ENCODE results near the gene IGBP1.
A peak's percentile ranks its signal among the peaks of the same experiment; 100 is the strongest.
"Not testable (repeated sequence)": the region's sequence is repeated elsewhere in the genome, so short reads cannot be mapped to it uniquely, and the experiment has no call there.

The IGBP1 gene

GRCh38 chrX:70133303-70134115 lies at the start of gene IGBP1:
Gene IGBP1, plus strand, starts transcription at chrX:70133447. Its CDS starts 501 bp downstream, at chrX:70133948.
- peak; percentile 76 for DNase-seq (ENCODE audit: low read depth)

GRCh38 chrX:70084592-70085240 lies 48.5 kb upstream of the IGBP1 start:
- DNase-seq (ENCODE audit: low read depth): no peak

DNA sequence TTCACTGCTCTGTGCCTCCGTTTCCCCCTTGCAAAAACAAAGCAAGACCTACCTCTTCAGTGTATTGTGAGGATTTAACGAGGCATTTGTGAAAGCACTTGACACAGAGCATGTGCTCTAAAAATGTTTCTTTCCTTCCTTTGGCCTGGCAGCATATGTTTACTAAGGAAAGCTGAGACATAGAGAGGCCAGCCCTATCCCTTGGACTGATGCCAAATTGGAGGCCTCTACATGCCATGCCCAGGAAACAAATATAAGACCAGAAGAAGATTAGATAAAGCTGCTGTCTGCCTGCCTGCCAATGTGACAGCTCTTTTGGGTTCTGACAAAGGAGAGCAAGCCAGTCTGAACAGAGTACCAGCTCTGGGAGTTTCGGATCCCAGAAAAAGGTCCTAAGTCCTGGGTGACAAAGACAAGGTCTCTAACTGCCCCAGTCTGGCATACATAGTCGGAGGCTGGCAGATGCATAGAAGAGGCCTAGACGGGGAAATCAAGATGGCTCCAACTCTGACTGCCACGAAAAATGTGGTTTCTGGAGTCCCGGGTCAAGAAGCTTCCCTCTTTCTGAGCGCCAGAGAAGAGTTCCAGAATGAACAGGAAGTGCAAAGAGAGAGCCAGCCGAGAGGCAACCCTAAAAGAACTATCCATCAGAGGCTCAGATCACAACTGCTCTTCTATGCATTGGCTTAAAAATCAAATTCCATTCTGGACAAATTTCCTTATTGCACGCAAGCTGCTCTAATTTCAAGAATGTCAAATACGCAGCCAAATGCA lies 45.2 kb upstream of the IGBP1 start:
- peak; percentile 3 for DNase-seq (ENCODE audit: low read depth)

DNA sequence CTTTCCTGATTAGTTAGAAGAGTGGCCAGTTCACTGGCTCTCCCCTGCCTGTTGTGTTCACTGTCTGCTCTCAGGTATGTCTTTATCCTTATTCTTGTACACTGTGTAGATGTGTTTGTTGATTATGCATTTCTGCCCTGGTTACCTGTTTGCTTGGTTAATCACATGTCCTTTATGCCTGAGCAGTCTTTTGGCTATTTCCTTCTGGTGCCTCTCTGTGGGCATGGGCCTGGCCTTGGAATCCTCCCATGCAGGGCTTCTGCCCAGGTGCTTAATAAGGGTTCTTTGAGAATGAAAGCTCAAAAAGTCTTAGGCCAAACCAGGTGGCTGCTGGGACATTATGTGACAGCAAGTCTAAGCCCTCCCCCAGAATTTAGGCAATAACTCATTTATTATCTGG lies 44.5 kb upstream of the IGBP1 start:
- no peak for DNase-seq (ENCODE audit: low read depth)

DNA sequence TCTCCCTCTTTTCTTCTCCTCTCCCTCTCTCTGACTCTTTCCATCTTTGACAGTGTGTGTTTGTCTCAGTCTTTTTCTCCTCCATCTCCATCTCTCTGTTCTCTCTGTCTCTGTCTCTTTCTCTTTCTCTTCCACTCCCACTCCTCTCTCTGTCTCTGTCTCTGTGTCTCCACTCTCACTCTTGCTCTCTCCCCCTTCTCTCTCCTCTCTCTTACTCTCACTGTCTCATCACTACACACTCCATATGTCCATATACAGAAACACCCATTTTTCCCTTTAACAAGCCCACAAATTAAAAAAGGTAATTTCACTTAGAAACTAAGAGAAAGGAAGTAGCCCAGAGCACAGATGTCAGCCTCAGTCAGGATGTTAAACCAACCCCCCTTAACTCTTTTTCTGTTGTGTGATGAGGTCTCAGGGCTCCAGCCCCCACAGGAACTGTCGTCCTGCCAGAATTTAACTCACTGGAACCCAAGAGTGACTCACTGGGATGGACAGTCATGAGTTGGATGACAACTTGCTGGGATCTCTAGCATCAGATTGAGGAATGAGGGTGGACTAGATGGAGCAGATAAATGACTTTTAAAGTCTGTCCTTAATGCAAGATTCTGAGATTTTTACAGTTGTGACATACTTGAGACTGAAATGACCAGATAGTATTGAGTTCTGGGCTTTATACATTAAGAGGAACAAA lies 43.5 kb upstream of the IGBP1 start:
- no peak for DNase-seq (ENCODE audit: low read depth)

DNA sequence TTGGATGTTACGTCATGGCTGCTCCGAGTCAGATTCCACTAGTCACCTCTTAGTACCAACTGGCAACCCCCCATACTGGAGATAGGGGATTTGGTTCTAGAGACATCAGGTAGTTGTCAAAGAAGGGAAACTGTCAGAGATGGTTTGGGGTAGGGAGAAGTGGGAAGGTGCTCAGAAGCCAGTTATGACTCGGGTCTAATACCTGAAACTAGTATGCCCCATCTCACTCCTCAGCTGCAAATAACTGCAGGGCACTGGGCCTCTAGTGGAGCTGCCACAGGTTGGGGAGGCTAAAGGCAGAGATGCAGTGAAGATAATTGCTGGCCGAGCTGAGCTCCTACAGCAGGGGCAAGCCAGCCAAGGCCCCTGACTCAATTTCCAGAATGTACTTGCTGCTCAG lies 41.0 kb upstream of the IGBP1 start:
- no peak for DNase-seq (ENCODE audit: low read depth)

GRCh38 chrX:70096052-70096451 lies 37.2 kb upstream of the IGBP1 start:
- DNase-seq (ENCODE audit: low read depth): no peak

DNA sequence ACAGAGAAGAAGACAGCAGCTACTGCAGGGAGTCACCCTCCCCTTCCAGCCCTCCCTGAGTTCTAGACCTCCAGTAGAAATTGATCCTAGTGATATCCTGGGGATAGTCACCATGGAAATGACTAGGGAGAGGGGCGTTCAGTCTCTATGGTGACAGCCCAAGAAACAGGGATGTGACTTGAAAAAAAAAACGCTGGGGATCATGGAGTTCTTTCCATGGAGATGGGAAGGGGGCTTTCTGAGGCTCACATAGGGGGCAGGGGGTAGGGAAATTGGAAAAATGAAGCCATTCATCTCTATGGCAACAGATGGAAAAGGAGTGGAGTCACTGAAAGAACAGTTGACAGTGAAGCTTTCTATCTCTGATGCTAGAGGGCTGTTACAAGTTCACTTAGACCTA lies 28.0 kb upstream of the IGBP1 start:
- no peak for DNase-seq (ENCODE audit: low read depth)

DNA sequence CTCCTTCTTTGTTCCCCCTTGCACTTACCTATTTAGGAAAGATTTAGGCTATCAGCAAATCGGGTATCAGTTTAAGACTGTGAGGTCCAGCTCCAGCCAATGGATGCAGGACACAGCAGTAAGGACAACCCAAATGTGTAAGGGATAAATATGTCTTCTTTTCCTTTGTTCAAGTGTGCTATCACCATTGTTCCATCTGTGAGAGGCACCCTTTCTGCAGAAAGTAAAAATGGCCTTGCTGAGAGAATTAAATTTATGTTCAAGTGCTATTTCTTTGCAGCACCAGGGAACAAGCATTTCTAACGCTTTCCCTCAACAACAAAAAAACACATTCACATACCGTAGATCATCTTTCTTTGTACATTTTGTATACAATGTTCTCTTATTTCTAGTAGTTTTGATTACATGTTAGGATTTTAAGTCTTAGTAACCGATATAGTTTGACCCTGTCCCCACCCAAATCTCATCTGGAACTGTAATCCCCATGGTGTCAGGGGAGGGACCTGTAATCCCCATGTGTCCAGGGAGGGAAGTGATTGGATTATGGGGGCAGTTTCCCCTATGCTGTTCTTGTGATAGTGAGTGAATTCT lies 21.7 kb upstream of the IGBP1 start:
- DNase-seq (ENCODE audit: low read depth): not testable (repeated sequence)

DNA sequence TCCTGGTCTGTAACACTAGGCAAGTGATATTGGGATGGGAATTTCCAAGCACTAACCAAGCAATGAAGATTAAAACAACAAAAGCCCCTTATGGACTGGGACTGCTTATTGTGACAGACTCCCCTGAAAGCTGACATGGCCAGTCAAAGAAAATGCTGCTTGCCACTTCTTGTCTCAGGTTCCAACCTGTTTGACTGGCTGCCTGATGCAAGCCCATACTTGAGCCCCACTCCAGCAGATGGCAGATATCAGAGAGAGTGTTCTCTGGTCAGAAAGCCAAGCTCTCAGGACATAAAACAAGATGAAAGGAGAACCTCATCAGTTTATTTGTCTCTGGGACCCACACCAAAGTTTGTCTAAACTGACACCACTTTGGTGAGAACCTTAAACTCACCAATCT lies 15.5 kb upstream of the IGBP1 start:
- no peak for DNase-seq (ENCODE audit: low read depth)

DNA sequence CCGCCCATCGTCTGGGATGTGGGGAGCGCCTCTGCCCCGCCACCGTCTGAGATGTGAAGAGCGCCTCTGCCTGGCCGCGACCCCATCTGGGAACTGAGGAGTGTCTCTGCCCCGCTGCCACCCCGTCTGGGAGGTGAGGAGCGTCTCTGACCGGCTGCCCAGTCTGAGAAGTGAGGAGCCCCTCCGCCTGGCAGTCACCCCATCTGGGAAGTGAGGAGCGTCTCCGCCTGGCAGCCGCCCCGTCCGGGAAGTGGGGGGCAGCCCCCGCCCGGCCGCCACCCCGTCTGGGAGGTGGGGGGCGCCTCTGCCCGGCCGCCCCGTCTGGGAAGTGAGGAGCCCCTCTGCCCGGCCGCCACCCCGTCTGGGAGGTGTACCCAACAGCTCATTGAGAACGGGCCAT lies 10.2 kb upstream of the IGBP1 start:
- DNase-seq (ENCODE audit: low read depth): not testable (repeated sequence)

DNA sequence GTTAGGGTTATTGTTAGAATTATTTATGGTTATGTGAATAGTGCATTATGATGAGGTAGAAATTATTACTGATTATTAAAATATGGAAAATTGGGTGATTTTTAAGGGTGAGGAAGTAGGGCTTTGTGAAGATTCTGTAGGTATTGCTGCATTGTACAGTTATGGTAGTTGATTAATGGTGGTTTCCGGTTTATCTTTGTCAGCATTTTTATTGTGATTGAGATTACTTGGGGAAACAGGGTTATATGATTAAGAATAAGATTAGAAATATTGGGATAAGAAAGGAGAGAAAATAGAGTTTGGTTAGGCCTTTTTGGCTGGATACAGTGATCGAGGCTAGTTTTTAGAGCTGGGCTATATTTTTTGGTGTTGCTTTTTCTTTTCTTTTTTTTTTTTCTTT lies 8.6 kb upstream of the IGBP1 start:
- no peak for DNase-seq (ENCODE audit: low read depth)

- DNase-seq (ENCODE audit: low read depth): no peak
These were observed 5.2 kb upstream of the IGBP1 start for GRCh38 chrX:70128071-70128470.

DNA sequence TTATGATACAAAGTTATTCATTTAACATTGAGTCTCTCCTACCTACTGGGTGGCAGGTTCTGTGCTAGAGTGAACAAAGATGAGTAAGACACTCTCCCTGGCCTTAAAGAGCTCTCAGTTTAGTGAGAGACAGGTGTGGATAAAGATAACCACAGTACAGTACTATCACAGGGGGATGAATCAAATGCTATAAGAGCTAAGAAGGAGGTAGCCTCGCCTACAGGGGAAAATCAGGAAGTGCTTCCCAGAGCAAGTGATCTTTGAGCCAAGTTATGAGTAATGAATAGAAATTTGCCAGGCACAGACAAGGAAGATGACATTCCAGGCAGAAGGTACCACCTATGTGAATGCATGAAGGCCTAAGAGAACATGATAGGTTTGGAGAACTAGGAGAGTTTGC lies 3.4 kb upstream of the IGBP1 start:
- no peak for DNase-seq (ENCODE audit: low read depth)

- no peak for DNase-seq (ENCODE audit: low read depth)
These were observed 1.0 kb upstream of the IGBP1 start for GRCh38 chrX:70132224-70132623.

DNA sequence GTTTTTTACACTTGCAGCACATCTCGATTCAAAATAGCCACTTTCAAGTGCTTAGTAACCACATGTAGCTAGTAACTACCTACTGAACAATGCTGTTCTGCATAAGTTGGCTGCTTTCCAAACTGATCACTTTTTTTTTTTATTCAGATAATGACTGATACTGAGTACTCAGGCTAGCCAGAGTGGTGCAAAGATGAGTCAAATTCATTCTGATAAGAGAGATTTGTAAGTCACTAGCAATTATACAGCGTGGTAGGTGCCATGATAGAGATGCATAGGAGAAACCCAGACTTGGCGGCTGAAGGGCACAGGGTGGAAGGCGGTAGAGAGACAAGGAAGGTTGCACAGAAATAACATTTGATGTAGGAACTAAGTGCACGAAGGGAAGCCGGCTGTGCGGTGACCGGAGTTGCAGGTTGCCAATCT lies 357 bp upstream of the IGBP1 start:
- no peak for DNase-seq (ENCODE audit: low read depth)

DNA sequence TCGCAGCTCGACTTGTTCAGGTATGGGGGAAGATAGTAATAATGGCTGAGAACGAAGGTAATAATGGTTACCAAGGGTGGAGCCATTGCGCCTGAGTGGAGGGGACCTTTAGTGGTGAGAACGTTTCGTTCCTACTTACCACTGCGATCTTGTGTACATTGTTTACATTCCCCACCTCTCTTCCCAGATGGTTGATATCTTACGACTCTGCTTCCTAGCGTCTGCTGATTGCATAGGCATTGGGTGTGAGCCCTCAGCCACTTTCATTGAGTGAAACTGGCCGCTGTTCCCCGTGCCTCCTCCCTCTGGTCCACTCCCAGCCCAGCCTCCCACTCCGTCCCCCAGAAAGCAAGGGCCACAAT lies 850 bp downstream of the IGBP1 start:
- DNase-seq (ENCODE audit: low read depth): no peak

DNA sequence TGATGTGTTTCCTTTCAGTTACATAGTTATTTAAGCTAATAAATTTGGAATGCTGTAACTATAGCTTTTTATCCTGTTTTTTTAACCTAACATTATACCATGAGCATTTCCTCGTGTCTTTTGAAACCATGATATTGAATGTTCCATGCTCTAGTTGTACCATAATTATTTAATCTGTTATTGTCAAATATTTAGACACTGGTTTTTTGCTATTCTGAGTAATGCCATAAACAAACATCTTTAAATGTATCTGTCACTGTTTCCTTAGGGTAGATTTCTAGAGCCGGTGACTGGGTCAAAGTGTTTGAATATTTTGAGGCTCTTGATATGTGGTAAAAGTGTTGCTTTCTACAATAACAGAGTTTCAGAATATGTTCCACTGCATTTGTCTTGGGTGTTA lies 5.4 kb downstream of the IGBP1 start:
- no peak for DNase-seq (ENCODE audit: low read depth)

DNA sequence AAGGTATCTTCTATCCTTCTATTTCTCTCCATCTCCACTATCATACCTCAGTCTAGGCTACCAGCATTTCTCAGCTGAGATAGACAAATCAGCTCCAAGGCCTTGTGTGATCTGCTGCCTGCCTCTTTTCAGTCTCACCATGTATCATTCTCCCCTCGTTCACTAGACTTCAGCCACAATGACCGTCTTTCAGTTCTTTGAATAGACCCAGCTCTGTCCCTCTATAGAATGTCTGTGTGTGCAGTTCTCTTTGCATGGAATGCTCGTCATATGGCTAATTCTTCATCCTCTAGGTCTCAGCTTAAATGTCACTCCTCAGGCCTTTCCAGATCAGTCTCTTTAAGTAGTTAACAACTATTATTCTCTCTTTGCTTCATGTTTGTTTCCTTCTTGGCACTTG lies 6.5 kb downstream of the IGBP1 start:
- no peak for DNase-seq (ENCODE audit: low read depth)

GRCh38 chrX:70141373-70141772 lies 8.1 kb downstream of the IGBP1 start:
- no peak for DNase-seq (ENCODE audit: low read depth)

GRCh38 chrX:70166601-70167590 lies 33.6 kb downstream of the IGBP1 start:
- DNase-seq (ENCODE audit: low read depth): peak; percentile 31
